GM19455 (cell line): ENCODE measurements around the gene ELK1.
"Not testable (repeated sequence)": the region's sequence is repeated elsewhere in the genome, so short reads cannot be mapped to it uniquely, and the experiment has no call there.

ENCODE experiments used
- ATAC-seq: cut with Tn5 transposase; IDR thresholded peaks from one replicate; pipeline ENCODE4 v1.9.1; 2021; ENCODE audit not compliant: unreplicated experiment

The ELK1 gene

GRCh38 chrX:47650164-47651042 lies at the start of gene ELK1:
TSS of gene ELK1 (minus strand) at chrX:47650563. CDS start at chrX:47641441, 9,122 bp downstream.
- ATAC-seq = peak; percentile 92

- ATAC-seq = no peak
Observed at GRCh38 chrX:47697181-47697580, 46.8 kb upstream of the ELK1 start.

GRCh38 chrX:47690175-47690574 lies 39.8 kb upstream of the ELK1 start:
- no peak for ATAC-seq

- no peak for ATAC-seq
Observed at GRCh38 chrX:47687263-47687662, 36.9 kb upstream of the ELK1 start.

GRCh38 chrX:47683829-47684205 lies 33.5 kb upstream of the ELK1 start:
- no peak for ATAC-seq

- no peak for ATAC-seq
Observed at GRCh38 chrX:47683184-47683828, 32.9 kb upstream of the ELK1 start.

- not testable (repeated sequence) for ATAC-seq
Observed at GRCh38 chrX:47675959-47676859, 25.8 kb upstream of the ELK1 start.

- ATAC-seq = no peak
Observed at GRCh38 chrX:47674776-47675175, 24.4 kb upstream of the ELK1 start.

GRCh38 chrX:47665797-47666196 lies 15.4 kb upstream of the ELK1 start:
- not testable (repeated sequence) for ATAC-seq

- ATAC-seq = no peak
Observed at GRCh38 chrX:47664737-47665136, 14.4 kb upstream of the ELK1 start.

GRCh38 chrX:47662144-47662657 lies 11.8 kb upstream of the ELK1 start:
- no peak for ATAC-seq

GRCh38 chrX:47661539-47661938 lies 11.2 kb upstream of the ELK1 start:
- no peak for ATAC-seq

- ATAC-seq = no peak
Observed at GRCh38 chrX:47659421-47659726, 9.0 kb upstream of the ELK1 start.

GRCh38 chrX:47658684-47659420 lies 8.5 kb upstream of the ELK1 start, which contains the start of gene UXT:
TSS of gene UXT (minus strand) at chrX:47659180. CDS start at chrX:47658927, 253 bp downstream.
- ATAC-seq = peak; percentile 87

GRCh38 chrX:47658301-47658683 lies 7.9 kb upstream of the ELK1 start:
- ATAC-seq = no peak

GRCh38 chrX:47651043-47651905 lies 911 bp upstream of the ELK1 start:
- peak; percentile 14 for ATAC-seq

- no peak for ATAC-seq
Observed at GRCh38 chrX:47649781-47650163, 591 bp downstream of the ELK1 start.

GRCh38 chrX:47649271-47649670 lies 1.1 kb downstream of the ELK1 start:
- ATAC-seq = no peak

- ATAC-seq = no peak
Observed at GRCh38 chrX:47648376-47648775, 2.0 kb downstream of the ELK1 start.

GRCh38 chrX:47646636-47647035 lies 3.7 kb downstream of the ELK1 start:
- ATAC-seq = no peak
